ENCODE results near the gene TFEB. TPM values are rescaled to one million over a fixed set of nuclear protein-coding genes. Genes with fewer than 3 reads are reported as not detected.

TFEB gene
- total RNA-seq, 1 donor, result 5.1 TPM

DNA sequence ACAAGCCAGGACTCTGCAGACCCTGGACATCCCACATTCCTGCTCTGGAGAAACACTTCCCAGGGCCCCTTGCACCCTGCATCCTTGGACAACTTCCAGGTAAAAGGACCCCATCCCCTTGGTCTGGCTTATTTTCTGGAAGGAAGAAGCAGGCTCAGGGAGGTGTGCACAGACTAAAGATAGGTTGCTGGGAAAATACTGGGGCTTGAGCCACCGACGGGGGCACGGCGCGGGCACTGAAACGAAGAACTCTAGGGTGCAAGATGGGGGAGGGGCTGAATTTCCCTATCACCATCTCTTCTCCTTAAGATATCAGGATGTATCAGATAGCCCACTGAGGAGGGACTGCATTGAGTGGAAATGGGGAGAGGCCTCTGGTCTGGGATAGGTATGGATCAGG lies 43.5 kb upstream of the TFEB start:
- no peak overlapping the region for H3K27ac ChIP-seq (ENCODE audit: low read depth, low read length)
- peaks cover 5% of the 10 kb centered on the region for H4K20me1 ChIP-seq (ENCODE audit: insufficient read depth, low read length)

DNA sequence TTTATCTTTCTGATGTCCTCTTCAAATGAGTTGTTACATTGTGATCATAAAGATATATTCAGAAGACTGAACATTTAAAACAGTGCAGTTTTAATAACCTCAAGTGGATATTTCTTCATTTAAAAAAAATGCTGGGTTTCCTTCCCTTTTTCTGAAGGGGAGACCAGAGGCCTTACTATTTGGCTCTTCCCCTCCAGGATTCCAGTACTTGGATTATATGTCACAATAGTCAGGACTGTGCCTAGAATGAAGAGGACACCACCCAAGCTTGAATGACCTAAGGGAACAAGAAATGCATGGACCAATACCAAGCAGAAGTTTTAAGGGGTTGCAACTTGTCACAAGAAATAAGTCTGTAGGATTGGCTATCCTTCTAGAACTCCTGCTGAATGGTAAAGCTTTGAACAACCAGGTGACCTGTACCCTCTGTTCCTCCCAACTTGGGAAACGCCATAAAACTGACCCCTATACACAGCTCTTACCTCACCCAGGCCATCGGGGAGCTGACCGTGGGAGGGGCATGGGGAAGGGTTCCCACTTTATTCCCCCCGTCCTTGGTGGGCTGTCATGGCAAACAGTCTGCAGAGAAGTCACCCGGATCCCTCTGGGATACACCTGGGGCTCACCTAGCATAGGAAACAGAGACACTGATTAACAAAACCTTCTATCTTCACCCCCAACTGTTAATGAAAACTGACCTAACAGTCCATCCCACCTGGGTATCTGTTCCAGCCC lies 42.3 kb upstream of the TFEB start:
- Histone ChIP-seq H3K4me2 (ENCODE audit: insufficient read depth, low read length) (no peak overlapping the region), H2AFZ (ENCODE audit: low read length) (no peak overlapping the region), H3K4me1 (ENCODE audit: insufficient read depth, low read length) (peaks cover 14% of the 10 kb centered on the region), H3K79me2 (ENCODE audit: insufficient read depth, low read length) (peaks cover 7% of the 10 kb centered on the region), H3K9me3 (ENCODE audit: low read depth, low read length) (no peaks in the 10 kb centered on the region), H3K27me3 (ENCODE audit: insufficient read depth, low read length) (no peaks in the 10 kb centered on the region), H4K20me1 (ENCODE audit: insufficient read depth, low read length) (peaks cover 5% of the 10 kb centered on the region), H3K4me3 (ENCODE audit: insufficient read depth, low read length) (no peak overlapping the region), H3K36me3 (ENCODE audit: insufficient read depth, low read length) (peaks cover 37% of the 10 kb centered on the region), H3K27ac (ENCODE audit: low read depth, low read length) (no peak overlapping the region)
- DNase-seq (ENCODE audit: insufficient read length, low spot score, missing footprints), result no peak
- TF ChIP-seq CTCF (IDR thresholded peaks at IDR 0.05; ENCODE audit: extremely low read depth, low read depth, low read length), result no peak

More for the DNA sequence above, 43.5 kb upstream of the TFEB start:
- DNase-seq (ENCODE audit: insufficient read length, low spot score, missing footprints), result no peak
- Histone ChIP-seq H3K4me1 (ENCODE audit: insufficient read depth, low read length) (peaks cover 14% of the 10 kb centered on the region), H3K36me3 (ENCODE audit: insufficient read depth, low read length) (peaks cover 33% of the 10 kb centered on the region), H3K4me2 (ENCODE audit: insufficient read depth, low read length) (peak overlapping the region; percentile 99), H3K9me3 (ENCODE audit: low read depth, low read length) (no peaks in the 10 kb centered on the region), H2AFZ (ENCODE audit: low read length) (peak overlapping the region; percentile 84), H3K79me2 (ENCODE audit: insufficient read depth, low read length) (peaks cover 7% of the 10 kb centered on the region), H3K4me3 (ENCODE audit: insufficient read depth, low read length) (peak overlapping the region; percentile 81), H3K27me3 (ENCODE audit: insufficient read depth, low read length) (no peaks in the 10 kb centered on the region)
- no peak for TF ChIP-seq CTCF (IDR thresholded peaks at IDR 0.05; ENCODE audit: extremely low read depth, low read depth, low read length)

GRCh38 chr6:41775293-41775882 lies 40.0 kb upstream of the TFEB start:
- Histone ChIP-seq H3K4me3 (ENCODE audit: insufficient read depth, low read length) (no peak overlapping the region), H3K79me2 (ENCODE audit: insufficient read depth, low read length) (peaks cover 7% of the 10 kb centered on the region), H3K27ac (ENCODE audit: low read depth, low read length) (no peak overlapping the region), H3K4me2 (ENCODE audit: insufficient read depth, low read length) (no peak overlapping the region), H4K20me1 (ENCODE audit: insufficient read depth, low read length) (peaks cover 5% of the 10 kb centered on the region), H2AFZ (ENCODE audit: low read length) (no peak overlapping the region), H3K36me3 (ENCODE audit: insufficient read depth, low read length) (peaks cover 51% of the 10 kb centered on the region), H3K27me3 (ENCODE audit: insufficient read depth, low read length) (no peaks in the 10 kb centered on the region), H3K4me1 (ENCODE audit: insufficient read depth, low read length) (peaks cover 8% of the 10 kb centered on the region), H3K9me3 (ENCODE audit: low read depth, low read length) (no peaks in the 10 kb centered on the region)
- peak; percentile 58 for DNase-seq (ENCODE audit: insufficient read length, low spot score, missing footprints)
- no peak for TF ChIP-seq CTCF (IDR thresholded peaks at IDR 0.05; ENCODE audit: extremely low read depth, low read depth, low read length)

GRCh38 chr6:41774841-41775240 lies 39.4 kb upstream of the TFEB start:
- Histone ChIP-seq H3K27me3 (ENCODE audit: insufficient read depth, low read length) (no peaks in the 10 kb centered on the region), H3K79me2 (ENCODE audit: insufficient read depth, low read length) (peaks cover 7% of the 10 kb centered on the region), H3K4me2 (ENCODE audit: insufficient read depth, low read length) (no peak overlapping the region), H3K4me3 (ENCODE audit: insufficient read depth, low read length) (no peak overlapping the region), H4K20me1 (ENCODE audit: insufficient read depth, low read length) (peaks cover 5% of the 10 kb centered on the region), H3K9me3 (ENCODE audit: low read depth, low read length) (no peaks in the 10 kb centered on the region), H2AFZ (ENCODE audit: low read length) (no peak overlapping the region), H3K4me1 (ENCODE audit: insufficient read depth, low read length) (peaks cover 8% of the 10 kb centered on the region), H3K27ac (ENCODE audit: low read depth, low read length) (no peak overlapping the region), H3K36me3 (ENCODE audit: insufficient read depth, low read length) (peaks cover 51% of the 10 kb centered on the region)
- peak; percentile 75 for DNase-seq (ENCODE audit: insufficient read length, low spot score, missing footprints)
- no peak for TF ChIP-seq CTCF (IDR thresholded peaks at IDR 0.05; ENCODE audit: extremely low read depth, low read depth, low read length)

Measured in osteoblast (primary cell).